ENCODE measurements around the gene TAF1. TPM values are rescaled to one million over a fixed set of nuclear protein-coding genes. Genes with fewer than 3 reads are reported as not detected.
"Not testable (repeated sequence)": the region's sequence is repeated elsewhere in the genome, so short reads cannot be mapped to it uniquely, and the experiment has no call there.

Gene TAF1
- 27.1 and 37.6 TPM in 2 replicates for total RNA-seq

GRCh38 chrX:71365875-71366673 is at the start of gene TAF1:
Gene TAF1 (plus strand): TSS chrX:71366357. CDS start chrX:71366375, 18 bp downstream.
- peak within 1 kb of the TSS; percentile 83 for H3K4me3 ChIP-seq (ENCODE audit: low read depth, low read length)
- TF ChIP-seq CTCF (IDR thresholded peaks at IDR 0.05; ENCODE audit: insufficient read depth, low read depth, low read length) = no peak
- peak; percentile 98 for DNase-seq (ENCODE audit: low read depth)

- not testable (repeated sequence) for H3K4me3 ChIP-seq (ENCODE audit: low read depth, low read length); DNase-seq (ENCODE audit: low read depth)
Observed at GRCh38 chrX:71316959-71317358, 49.2 kb upstream of the TAF1 start.

- no peak for DNase-seq (ENCODE audit: low read depth)
- H3K4me3 ChIP-seq (ENCODE audit: low read depth, low read length) = no peak overlapping the region
- TF ChIP-seq CTCF (IDR thresholded peaks at IDR 0.05; ENCODE audit: insufficient read depth, low read depth, low read length) = no peak
Observed at GRCh38 chrX:71320126-71320525, 46.0 kb upstream of the TAF1 start.

GRCh38 chrX:71321731-71322130 is 44.4 kb upstream of the TAF1 start:
- no peak overlapping the region for H3K4me3 ChIP-seq (ENCODE audit: low read depth, low read length)
- no peak for TF ChIP-seq CTCF (IDR thresholded peaks at IDR 0.05; ENCODE audit: insufficient read depth, low read depth, low read length)
- peak; percentile 68 for DNase-seq (ENCODE audit: low read depth)

- DNase-seq (ENCODE audit: low read depth); H3K4me3 ChIP-seq (ENCODE audit: low read depth, low read length): not testable (repeated sequence)
Observed at GRCh38 chrX:71324452-71324851, 41.7 kb upstream of the TAF1 start.

- no peak for TF ChIP-seq CTCF (IDR thresholded peaks at IDR 0.05; ENCODE audit: insufficient read depth, low read depth, low read length)
- no peak overlapping the region for H3K4me3 ChIP-seq (ENCODE audit: low read depth, low read length)
- no peak for DNase-seq (ENCODE audit: low read depth)
Observed at GRCh38 chrX:71326394-71326793, 39.8 kb upstream of the TAF1 start.

GRCh38 chrX:71349151-71349665 is 16.9 kb upstream of the TAF1 start:
- H3K4me3 ChIP-seq (ENCODE audit: low read depth, low read length) = not testable (repeated sequence)
- peak; percentile 10 for DNase-seq (ENCODE audit: low read depth)

- TF ChIP-seq CTCF (IDR thresholded peaks at IDR 0.05; ENCODE audit: insufficient read depth, low read depth, low read length) = peak; percentile 15
- DNase-seq (ENCODE audit: low read depth) = not testable (repeated sequence)
Observed at GRCh38 chrX:71349867-71350266, 16.3 kb upstream of the TAF1 start.

GRCh38 chrX:71352439-71352838 is 13.7 kb upstream of the TAF1 start:
- not testable (repeated sequence) for H3K4me3 ChIP-seq (ENCODE audit: low read depth, low read length); DNase-seq (ENCODE audit: low read depth)

More at GRCh38 chrX:71349867-71350266, 16.3 kb upstream of the TAF1 start:
- H3K4me3 ChIP-seq (ENCODE audit: low read depth, low read length) = not testable (repeated sequence)

Data from fibroblast of villous mesenchyme (primary cell).